Testis (tissue), 3 donors: Measurements from ENCODE around the gene PRMT3. TPM values are rescaled to one million over a fixed set of nuclear protein-coding genes. Genes with fewer than 3 reads are reported as not detected.
"Not testable (repeated sequence)": the region's sequence is repeated elsewhere in the genome, so short reads cannot be mapped to it uniquely, and the experiment has no call there.

ENCODE experiments used
- DNase-seq: peaks from one replicate; pipeline ENCODE4 v3.0.0-alpha.2; 2019
- H3K27ac ChIP-seq, 2 donors: fragments of 200-600 bp; sonication (generic); one replicate each; pipeline ENCODE4 v1.5.1; 2019
- H3K27me3 ChIP-seq: fragments of 200-600 bp; sonication (generic); one replicate; pipeline ENCODE4 v1.5.1; 2019
- H3K36me3 ChIP-seq: fragments of 200-600 bp; sonication (generic); one replicate; pipeline ENCODE4 v1.5.1; 2017; ENCODE audit warnings: low read depth; ENCODE audit errors: missing control alignments
- H3K4me1 ChIP-seq: fragments of 200-600 bp; sonication (generic); one replicate; pipeline ENCODE4 v1.5.1; 2019
- H3K4me3 ChIP-seq, 2 donors: fragments of 200-600 bp; sonication (generic); one replicate each; pipeline ENCODE4 v1.5.1; 2017 to 2019
- H3K9me3 ChIP-seq: fragments of 200-600 bp; sonication (generic); one replicate; pipeline ENCODE4 v1.5.1; 2017
- CTCF ChIP-seq, 3 experiments: fragments of 450-650 bp in 2 of 3; fragments of 200-600 bp in 1 of 3; sonication (generic) in 1 of 3; IDR thresholded peaks; one replicate each; pipeline ENCODE4 v1.5.1; 2016 to 2019; ENCODE audit warnings: antibody characterized with exemption in 3 of 3, mild to moderate bottlenecking in 2 of 3, moderate library complexity in 1 of 3
- POLR2A ChIP-seq: fragments of 450-650 bp; IDR thresholded peaks from one replicate; pipeline ENCODE4 v1.6.1; 2017; ENCODE audit warnings: antibody characterized with exemption, mild to moderate bottlenecking, moderate library complexity
- WGBS, 2 donors: methylation state at CpG; one replicate each; pipeline ENCODE4 v1.1.5; 2018; 5-methylcytosine and 5-hydroxymethylcytosine counted together
- intact Hi-C: fragments of 100-400 bp; cut with DNase I; formaldehyde crosslinking; loops from one replicate; pipeline ENCODE4 v1.15.1; 2023; ENCODE audit warnings: low total_unique reads
- polyA plus RNA-seq: library from polyadenylated mRNA; stranded (reverse); fragments of 350-450 nt; fragmentation: Illumina TruSeq; extraction: RNeasy Lipid Tissue Mini Kit (QIAGEN cat#74804); gene quantifications from one replicate; pipeline ENCODE4 v1.2.3, GENCODE V29; 2014; ENCODE audit warnings: low read depth, low replicate concordance; ENCODE audit not compliant: insufficient read depth
- total RNA-seq, 2 donors: library from RNA; depleted of rRNA; stranded (reverse); fragments of >200 nt; gene quantifications; one replicate each; pipeline ENCODE4 v1.2.3, GENCODE V29; 2016

Gene PRMT3
- total and polyA plus RNA-seq, 3 donors from 2014 or later: 9.1 to 28.0 (median 22.4) TPM

GRCh38 chr11:20470348-20470747 lies 82.8 kb downstream of the PRMT3 start:
- WGBS, 2 donors: 94 to 95% methylated on average over 4 of the region's 4 CpGs
- TF ChIP-seq POLR2A (no peak), CTCF (IDR thresholded peaks at IDR 0.05) (no peak)
- no peak for DNase-seq
- Histone ChIP-seq H3K36me3 (no peaks in the 10 kb centered on the region), H3K4me3 (no peak overlapping the region), H3K4me1 (no peaks in the 10 kb centered on the region), H3K27ac (no peak overlapping the region), H3K27me3 (no peaks in the 10 kb centered on the region), H3K9me3 (no peaks in the 10 kb centered on the region)
- intact Hi-C loops: no loop called here

GRCh38 chr11:20471929-20472328 lies 84.4 kb downstream of the PRMT3 start:
- H3K27ac ChIP-seq, intact Hi-C loops: not testable (repeated sequence)

GRCh38 chr11:20474176-20474881 lies 86.8 kb downstream of the PRMT3 start:
- peak overlapping the region in 1 of 2 donors; percentile 34 for H3K27ac ChIP-seq
- no peaks in the 10 kb centered on the region for H3K4me1 ChIP-seq
- no peaks in the 10 kb centered on the region for H3K27me3 ChIP-seq
- no peak overlapping the region for H3K4me3 ChIP-seq
- TF ChIP-seq CTCF (IDR thresholded peaks at IDR 0.05): no peak
- no peak for TF ChIP-seq POLR2A
- 59 to 62% methylated on average over 6 to 7 of the region's 7 CpGs for WGBS, 2 donors
- H3K36me3 ChIP-seq: no peaks in the 10 kb centered on the region
- DNase-seq: no peak
- intact Hi-C loops: no loop called here
- H3K9me3 ChIP-seq: no peaks in the 10 kb centered on the region

More at GRCh38 chr11:20471929-20472328, 84.4 kb downstream of the PRMT3 start:
- H3K4me1 ChIP-seq, H3K4me3 ChIP-seq, H3K27me3 ChIP-seq, H3K36me3 ChIP-seq, H3K9me3 ChIP-seq, DNase-seq: not testable (repeated sequence)

- intact Hi-C loops: no loop called here
- H3K4me3 ChIP-seq: no peak overlapping the region
- DNase-seq: no peak
- no peak overlapping the region for H3K27ac ChIP-seq
- H3K9me3 ChIP-seq: no peaks in the 10 kb centered on the region
- H3K27me3 ChIP-seq: no peaks in the 10 kb centered on the region
- 93 to 95% methylated on average over 2 of the region's 2 CpGs for WGBS, 2 donors
- H3K36me3 ChIP-seq: no peaks in the 10 kb centered on the region
- TF ChIP-seq POLR2A: no peak
- no peak for TF ChIP-seq CTCF (IDR thresholded peaks at IDR 0.05)
- H3K4me1 ChIP-seq: no peaks in the 10 kb centered on the region
Observed at GRCh38 chr11:20474882-20475517, 87.5 kb downstream of the PRMT3 start.

GRCh38 chr11:20477418-20478090 lies 90.0 kb downstream of the PRMT3 start:
- intact Hi-C loops: no loop called here
- no peak overlapping the region for H3K27ac ChIP-seq
- no peaks in the 10 kb centered on the region for H3K9me3 ChIP-seq
- H3K4me3 ChIP-seq: no peak overlapping the region
- no peaks in the 10 kb centered on the region for H3K4me1 ChIP-seq
- TF ChIP-seq CTCF (IDR thresholded peaks at IDR 0.05): no peak
- TF ChIP-seq POLR2A: no peak
- no peak for DNase-seq
- no peaks in the 10 kb centered on the region for H3K36me3 ChIP-seq
- 79 to 85% methylated on average over 7 of the region's 7 CpGs for WGBS, 2 donors
- no peaks in the 10 kb centered on the region for H3K27me3 ChIP-seq
